Measurements from ENCODE around the gene REV3L.
"Not testable (repeated sequence)": the region's sequence is repeated elsewhere in the genome, so short reads cannot be mapped to it uniquely, and the experiment has no call there.

Gene REV3L, protein sequence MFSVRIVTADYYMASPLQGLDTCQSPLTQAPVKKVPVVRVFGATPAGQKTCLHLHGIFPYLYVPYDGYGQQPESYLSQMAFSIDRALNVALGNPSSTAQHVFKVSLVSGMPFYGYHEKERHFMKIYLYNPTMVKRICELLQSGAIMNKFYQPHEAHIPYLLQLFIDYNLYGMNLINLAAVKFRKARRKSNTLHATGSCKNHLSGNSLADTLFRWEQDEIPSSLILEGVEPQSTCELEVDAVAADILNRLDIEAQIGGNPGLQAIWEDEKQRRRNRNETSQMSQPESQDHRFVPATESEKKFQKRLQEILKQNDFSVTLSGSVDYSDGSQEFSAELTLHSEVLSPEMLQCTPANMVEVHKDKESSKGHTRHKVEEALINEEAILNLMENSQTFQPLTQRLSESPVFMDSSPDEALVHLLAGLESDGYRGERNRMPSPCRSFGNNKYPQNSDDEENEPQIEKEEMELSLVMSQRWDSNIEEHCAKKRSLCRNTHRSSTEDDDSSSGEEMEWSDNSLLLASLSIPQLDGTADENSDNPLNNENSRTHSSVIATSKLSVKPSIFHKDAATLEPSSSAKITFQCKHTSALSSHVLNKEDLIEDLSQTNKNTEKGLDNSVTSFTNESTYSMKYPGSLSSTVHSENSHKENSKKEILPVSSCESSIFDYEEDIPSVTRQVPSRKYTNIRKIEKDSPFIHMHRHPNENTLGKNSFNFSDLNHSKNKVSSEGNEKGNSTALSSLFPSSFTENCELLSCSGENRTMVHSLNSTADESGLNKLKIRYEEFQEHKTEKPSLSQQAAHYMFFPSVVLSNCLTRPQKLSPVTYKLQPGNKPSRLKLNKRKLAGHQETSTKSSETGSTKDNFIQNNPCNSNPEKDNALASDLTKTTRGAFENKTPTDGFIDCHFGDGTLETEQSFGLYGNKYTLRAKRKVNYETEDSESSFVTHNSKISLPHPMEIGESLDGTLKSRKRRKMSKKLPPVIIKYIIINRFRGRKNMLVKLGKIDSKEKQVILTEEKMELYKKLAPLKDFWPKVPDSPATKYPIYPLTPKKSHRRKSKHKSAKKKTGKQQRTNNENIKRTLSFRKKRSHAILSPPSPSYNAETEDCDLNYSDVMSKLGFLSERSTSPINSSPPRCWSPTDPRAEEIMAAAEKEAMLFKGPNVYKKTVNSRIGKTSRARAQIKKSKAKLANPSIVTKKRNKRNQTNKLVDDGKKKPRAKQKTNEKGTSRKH (N-terminal part only)
- total RNA-seq = 75.3 to 104 (median 80.3) reads per million in 4 donors

- DNase-seq = peak; percentile 74 to 88 (median 82)
Observed at GRCh38 chr6:111482959-111483735, at the start of gene REV3L. TSS of gene REV3L (minus strand) at chr6:111483218. CDS start at chr6:111482888, 330 bp downstream.

DNA sequence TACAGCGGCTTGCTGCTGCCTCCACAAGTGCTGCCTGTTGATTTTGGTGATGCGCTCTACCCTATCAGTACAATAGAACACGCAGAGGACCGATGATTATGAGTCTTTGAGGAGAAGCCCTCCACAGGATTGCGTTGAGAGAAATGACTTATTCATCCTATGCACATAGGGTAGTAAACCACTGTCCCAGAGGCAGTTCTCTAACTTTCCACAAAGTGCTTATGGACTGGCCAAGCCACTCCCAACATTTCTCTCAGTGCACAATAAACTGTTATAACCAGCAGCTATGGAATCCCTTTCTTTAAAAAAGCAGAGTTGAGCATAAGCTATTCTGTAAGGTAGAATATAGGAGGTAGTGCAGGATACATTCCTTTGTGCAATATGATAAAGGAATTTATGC, 48.2 kb upstream of the REV3L start:
- DNase-seq = no peak

GRCh38 chr6:111530667-111531066, 47.6 kb upstream of the REV3L start:
- DNase-seq = no peak

DNA sequence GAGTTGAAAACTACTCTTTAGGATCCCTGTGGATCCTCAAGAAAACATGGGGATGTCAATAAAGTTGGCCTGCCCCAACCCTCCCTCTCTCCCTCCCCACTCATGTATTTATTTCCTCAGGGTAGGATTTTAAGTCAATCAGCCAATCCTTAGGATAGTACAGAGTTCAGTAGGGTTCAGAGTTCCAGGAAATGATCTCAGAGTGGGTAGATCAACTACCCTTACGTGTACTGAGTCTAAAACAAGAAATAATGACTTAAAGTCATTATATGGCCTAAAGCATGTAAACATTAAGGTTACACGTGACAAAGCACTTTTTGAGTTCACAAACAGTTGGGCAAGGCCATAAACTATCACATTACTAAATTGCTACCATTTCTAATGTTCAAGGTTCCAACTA, 47.2 kb upstream of the REV3L start:
- no peak for DNase-seq

- no peak for DNase-seq
Observed at GRCh38 chr6:111527367-111527766, 44.3 kb upstream of the REV3L start.

DNA sequence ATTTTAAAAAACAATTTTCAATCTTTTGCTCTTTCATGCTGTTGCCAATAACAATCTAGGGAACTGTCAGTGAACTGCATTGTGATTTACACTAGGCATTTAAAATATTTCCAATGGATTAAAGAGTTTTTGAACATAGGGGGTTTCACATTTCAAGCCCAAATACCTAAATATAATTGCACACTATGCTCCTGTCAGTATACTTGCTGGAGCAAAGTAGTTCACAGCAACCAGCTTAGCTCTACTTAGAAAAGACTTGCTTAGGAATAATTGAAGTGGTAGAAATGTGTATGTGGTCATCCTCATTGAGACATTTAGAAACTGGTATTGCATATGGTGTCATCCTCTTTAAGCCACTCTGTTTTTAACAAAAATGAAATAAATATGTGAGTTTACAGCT, 41.7 kb upstream of the REV3L start:
- DNase-seq = peak in 1 of 5 donors; percentile 25

DNA sequence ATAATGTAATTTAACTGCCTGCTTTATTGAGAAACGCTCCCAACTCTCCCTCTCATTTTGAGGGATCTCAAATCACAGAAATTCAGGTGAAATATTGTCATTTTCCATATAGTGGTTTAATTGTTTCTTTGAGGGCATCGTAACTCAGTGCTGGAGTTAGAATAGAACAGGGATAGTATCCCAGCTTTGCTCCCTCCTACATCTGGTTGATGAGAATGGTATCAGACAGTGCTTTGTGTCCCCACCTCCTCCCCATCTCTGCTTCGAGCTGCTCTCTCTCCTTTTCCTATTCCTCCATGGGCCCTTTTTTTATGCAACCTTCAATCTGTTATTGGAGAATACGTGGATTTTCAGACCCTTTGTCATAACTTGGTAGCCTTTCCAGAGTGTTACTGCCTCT, 41.2 kb upstream of the REV3L start:
- DNase-seq = no peak

- DNase-seq = no peak
Observed at GRCh38 chr6:111523484-111524167, 40.6 kb upstream of the REV3L start.

- DNase-seq = peak in 1 of 5 donors; percentile 30
Observed at GRCh38 chr6:111522393-111523020, 39.5 kb upstream of the REV3L start.

DNA sequence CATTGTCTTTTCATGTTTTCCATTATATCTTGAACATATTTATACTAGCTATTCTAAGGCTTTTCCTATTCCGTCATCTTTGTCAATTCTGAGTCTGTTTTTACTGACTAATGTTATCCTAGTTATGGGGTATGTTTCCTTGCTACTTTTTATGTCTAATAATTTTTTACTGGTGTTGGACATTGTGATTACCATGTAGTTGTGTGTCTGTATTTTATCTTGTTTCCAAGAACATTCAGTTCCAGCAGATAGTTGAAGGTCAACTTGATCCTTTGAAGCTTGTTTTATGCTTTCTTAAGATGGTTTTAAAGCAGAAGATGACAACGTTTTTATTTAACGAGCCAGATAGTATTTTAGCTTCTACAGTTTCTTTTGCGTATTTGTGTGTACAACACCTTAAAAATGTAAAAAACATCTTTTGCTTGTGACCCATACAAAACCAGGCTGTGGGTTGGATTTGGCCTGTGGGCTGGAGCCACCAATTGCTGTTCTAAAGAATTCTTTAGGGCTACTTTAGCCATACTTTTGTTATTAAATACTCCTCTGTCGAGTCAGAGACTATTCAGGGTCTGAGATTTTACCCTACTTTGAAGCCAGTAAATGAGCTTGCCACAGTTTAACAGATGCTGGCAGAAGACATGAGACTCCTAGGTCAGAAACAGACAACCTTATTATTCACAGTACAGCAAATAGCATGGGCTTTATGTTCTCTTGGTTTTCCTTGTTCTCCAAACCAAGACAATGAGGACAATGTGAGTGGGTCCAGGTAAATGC, 38.7 kb upstream of the REV3L start:
- no peak for DNase-seq

DNA sequence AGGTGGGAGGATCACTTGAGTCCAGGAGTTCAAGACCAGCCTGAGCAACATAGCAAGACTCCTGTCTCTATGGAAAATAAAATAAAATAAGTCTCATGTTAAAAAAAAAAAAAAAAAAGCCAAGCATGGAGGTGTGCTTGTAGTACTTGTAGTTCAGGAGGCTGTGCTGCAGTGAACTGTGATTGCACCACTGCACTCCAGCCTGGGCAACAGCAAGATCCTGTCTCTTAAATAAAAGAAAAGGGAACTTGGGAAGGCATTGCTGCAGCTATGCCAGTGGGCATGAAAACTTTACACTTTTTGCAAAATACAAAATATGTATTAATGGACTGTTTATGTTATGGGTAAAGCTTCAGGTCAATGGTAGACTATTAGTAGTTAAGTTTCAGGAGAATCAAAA, 37.5 kb upstream of the REV3L start:
- DNase-seq = no peak

- DNase-seq = no peak
Observed at GRCh38 chr6:111517965-111518364, 34.9 kb upstream of the REV3L start.

DNA sequence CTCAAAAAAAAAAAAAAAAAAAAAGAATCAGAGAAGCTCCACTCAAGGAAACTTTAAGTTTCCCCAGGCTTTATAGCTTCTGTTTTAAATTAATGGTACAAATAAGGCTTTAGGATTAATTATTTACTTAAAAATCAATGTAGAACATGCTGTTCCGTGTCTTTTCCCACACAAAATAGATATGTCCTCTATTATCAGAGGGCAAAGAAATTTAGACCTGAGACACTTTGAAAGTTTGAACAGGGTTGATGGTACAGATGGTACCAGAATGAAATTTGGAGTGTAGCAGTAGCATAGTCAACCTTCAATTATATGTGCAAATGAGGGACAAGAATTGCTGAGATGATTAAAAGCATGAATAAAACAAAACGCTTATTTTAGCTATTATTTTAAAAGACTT, 32.2 kb upstream of the REV3L start:
- no peak for DNase-seq

DNA sequence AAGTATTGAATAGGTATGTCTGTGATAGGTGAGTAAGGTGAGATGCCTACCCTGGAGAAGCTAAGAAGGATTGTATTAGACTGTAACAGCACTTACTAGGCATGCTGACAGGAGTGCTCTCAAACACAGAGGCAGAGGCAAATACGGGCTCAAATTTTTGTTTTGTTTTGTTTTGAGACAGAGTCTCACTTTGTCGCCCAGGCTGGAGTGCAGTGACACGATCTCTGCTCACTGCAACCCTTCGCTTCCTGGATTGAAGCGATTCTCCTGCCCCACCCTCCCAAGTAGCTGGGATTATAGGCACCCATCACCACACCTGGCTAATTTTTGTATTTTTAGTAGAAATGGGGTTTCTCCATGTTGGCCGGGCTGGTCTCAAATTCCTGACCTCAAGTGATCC, 31.5 kb upstream of the REV3L start:
- not testable (repeated sequence) for DNase-seq

- not testable (repeated sequence) for DNase-seq
Observed at GRCh38 chr6:111507219-111507618, 24.2 kb upstream of the REV3L start.

- DNase-seq = not testable (repeated sequence)
Observed at GRCh38 chr6:111505498-111505897, 22.5 kb upstream of the REV3L start.

GRCh38 chr6:111503660-111504059, 20.6 kb upstream of the REV3L start:
- DNase-seq = no peak

DNA sequence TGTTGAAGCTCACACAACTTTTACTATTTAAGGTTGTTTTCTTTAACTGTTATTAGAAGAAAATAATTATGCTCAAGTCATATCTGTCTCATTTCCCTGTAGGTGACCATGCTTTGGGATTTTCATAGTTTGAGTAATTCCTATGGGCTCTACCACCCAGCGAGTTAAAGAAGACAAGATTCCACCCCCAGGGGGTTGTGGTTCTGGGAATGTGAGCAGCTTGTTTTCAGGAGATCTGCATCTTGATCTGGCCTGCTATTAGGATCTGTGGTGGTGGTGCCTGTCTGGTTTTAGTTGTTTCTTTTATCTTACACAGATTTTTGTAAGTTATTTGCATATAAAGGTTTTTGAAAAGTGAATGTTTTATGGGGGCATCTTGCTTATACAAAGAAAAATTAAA, 20.2 kb upstream of the REV3L start:
- DNase-seq = no peak

- no peak for DNase-seq
Observed at GRCh38 chr6:111502154-111502553, 19.1 kb upstream of the REV3L start.

GRCh38 chr6:111499269-111499793, 16.3 kb upstream of the REV3L start:
- no peak for DNase-seq

Measured in T-helper 1 cell (primary cell).